Activated CD8-positive, alpha-beta T cell treated with anti-CD3 and anti-CD28 coated beads, Interleukin-2, amount 10 ng/mL, durations not matched to agents 7 days and 5 days (primary cell): Measurements from ENCODE around the gene CEP68. TPM values are rescaled to one million over a fixed set of nuclear protein-coding genes. Genes with fewer than 3 reads are reported as not detected.
A peak's percentile ranks its signal among the peaks of the same experiment; 100 is the strongest.
"Not testable (repeated sequence)": the region's sequence is repeated elsewhere in the genome, so short reads cannot be mapped to it uniquely, and the experiment has no call there.

ENCODE experiments used
- ATAC-seq: fragments of 150-1000 bp; cut with Tn5 transposase; one replicate; pipeline ENCODE4 v1.10.0; 2021; ENCODE audit warnings: moderate library complexity
- CTCF ChIA-PET: fragments of 350-600 bp; sonication (Branson Sonifier 250); formaldehyde crosslinking; loops from one replicate; lab custom pipeline; 2021; ENCODE audit warnings: antibody characterized with exemption; lab: Charles Lee
- POLR2A ChIA-PET: fragments of 350-600 bp; sonication (Branson Sonifier 250); formaldehyde crosslinking; loops from one replicate; lab custom pipeline; 2021; ENCODE audit warnings: antibody characterized with exemption; lab: Charles Lee
- DNase-seq: peaks from one replicate; pipeline ENCODE4 v3.0.0-alpha.2; 2020
- H3K27ac Mint-ChIP-seq: one replicate; pipeline ENCODE4 v1.8.0; 2021; ENCODE audit warnings: mild to moderate bottlenecking, mixed read lengths
- H3K27me3 Mint-ChIP-seq: one replicate; pipeline ENCODE4 v1.8.0; 2021; ENCODE audit warnings: low read depth, mixed read lengths
- H3K36me3 Mint-ChIP-seq: one replicate; pipeline ENCODE4 v1.8.0; 2021; ENCODE audit warnings: low read depth, mixed read lengths
- H3K4me1 Mint-ChIP-seq: one replicate; pipeline ENCODE4 v1.8.0; 2021; ENCODE audit warnings: low read depth, mixed read lengths
- H3K4me3 Mint-ChIP-seq: one replicate; pipeline ENCODE4 v1.8.0; 2021; ENCODE audit warnings: mild to moderate bottlenecking, mixed read lengths
- H3K9me3 Mint-ChIP-seq: one replicate; pipeline ENCODE4 v1.8.0; 2022; ENCODE audit warnings: mixed read lengths; ENCODE audit not compliant: insufficient read depth
- total RNA-seq, 2 experiments: library from RNA; stranded (reverse); gene quantifications; one replicate each; pipeline ENCODE4 v1.2.3, GENCODE V29; 2021

CEP68 gene
- total RNA-seq, 2 experiments from 2014 or later, result 8.1 to 9.7 TPM

DNA sequence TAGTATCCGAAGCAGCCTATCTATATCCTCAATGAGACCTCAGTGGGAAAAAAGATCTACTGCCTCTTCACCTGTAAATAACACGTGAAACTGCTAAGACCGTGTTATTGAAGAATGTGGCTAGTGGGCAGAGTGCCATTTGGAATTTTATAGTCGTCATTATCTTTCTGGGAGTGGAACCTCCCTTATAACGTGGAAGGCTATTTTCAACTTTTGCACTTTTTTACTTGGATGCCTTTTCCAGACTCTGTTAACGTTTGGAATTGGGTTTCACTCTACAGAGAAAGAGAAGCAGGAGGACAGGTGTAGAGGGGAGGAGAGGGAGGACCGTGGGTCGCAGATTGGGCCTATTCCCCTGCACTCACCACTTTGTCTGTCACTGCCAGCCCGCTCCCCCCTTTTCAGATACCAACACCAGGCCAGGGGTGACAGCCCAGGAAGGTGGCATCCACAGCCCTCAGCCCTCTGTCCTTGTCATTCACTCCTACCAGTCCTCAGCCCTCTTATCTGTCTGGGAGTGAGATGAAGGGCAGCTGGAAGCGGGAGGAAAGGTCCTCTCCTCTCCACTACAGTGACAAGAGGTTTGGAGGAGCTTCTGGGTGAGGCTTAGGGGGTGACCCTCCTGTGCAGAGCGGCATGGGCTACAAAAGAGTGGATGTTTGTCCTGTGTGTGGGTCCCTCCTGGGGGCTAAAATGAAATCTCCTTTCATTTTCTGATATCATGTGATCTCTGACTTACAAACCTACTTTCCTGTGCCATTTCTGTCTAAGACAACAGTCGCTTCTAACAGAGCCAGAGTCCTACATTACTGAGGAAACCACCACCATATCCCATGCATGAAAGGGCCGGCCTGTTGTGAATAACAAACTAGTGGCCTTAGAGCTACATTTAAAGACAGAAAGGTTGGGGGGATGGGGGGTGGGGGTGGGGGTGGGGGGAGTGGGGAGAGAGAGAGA, 23.9 kb upstream of the CEP68 start:
- Mint-ChIP-seq H3K4me3 (no peak overlapping the region), H3K27me3 (no peaks in the 10 kb centered on the region), H3K36me3 (no peaks in the 10 kb centered on the region), H3K4me1 (peaks cover 23% of the 10 kb centered on the region), H3K27ac (peak overlapping the region; percentile 10), H3K9me3 (no peaks in the 10 kb centered on the region)
- ChIA-PET POLR2A (no interaction called here), CTCF (interaction anchor here (0.8 to 14.8 kb wide), 6 partner anchors 10 to 116 kb away, joined by 3 to 169 read pairs (median 3); no protein-coding TSS in a partner anchor)
- no peak for ATAC-seq
- DNase-seq, result no peak

DNA sequence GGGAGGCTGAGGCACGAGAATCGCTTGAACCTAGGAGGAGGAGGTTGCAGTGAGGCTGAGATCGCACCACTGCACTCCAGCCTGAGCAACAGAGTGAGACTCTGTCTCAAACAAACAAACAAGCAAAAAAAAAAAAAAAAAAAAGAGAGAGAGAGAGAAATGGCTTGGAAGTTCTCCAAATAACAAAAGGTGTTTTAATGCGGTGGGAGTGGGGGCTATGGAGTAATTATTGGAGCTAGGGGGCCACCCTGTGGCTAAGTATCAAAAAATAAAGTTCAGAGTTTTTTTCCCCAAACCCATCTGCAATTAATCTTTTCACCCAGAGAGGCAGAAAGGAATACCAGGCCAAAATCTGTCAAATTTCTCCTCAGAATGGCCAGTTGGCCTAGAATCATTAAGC, 23.0 kb upstream of the CEP68 start:
- Mint-ChIP-seq H3K36me3 (no peaks in the 10 kb centered on the region), H3K4me1 (peaks cover 23% of the 10 kb centered on the region), H3K4me3 (no peak overlapping the region), H3K9me3 (no peaks in the 10 kb centered on the region), H3K27me3 (no peaks in the 10 kb centered on the region), H3K27ac (no peak overlapping the region)
- peak; percentile 32 for DNase-seq
- ChIA-PET POLR2A (no interaction called here), CTCF (interaction anchor here (0.8 to 14.8 kb wide), 6 partner anchors 10 to 116 kb away, joined by 3 to 169 read pairs (median 3); no protein-coding TSS in a partner anchor)
- no peak for ATAC-seq

DNA sequence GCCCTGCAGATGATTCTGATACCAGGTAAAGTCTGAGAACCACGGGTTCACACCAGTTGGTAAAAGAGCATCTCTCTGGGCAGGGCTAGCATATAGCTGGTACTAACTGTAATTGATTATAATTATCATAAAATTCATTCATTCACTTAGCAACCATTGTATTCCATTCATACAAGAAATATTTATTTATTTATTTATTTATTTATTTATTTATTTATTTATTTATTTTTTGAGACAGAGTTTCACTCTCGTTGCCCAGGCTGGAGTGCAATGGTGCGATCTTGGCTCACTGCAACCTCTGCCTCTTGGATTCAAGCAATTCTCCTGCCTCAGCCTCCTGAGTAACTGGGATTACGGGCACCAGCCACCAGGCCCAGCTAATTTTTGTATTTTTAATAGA, 22.5 kb upstream of the CEP68 start:
- POLR2A ChIA-PET, H3K27ac Mint-ChIP-seq, H3K36me3 Mint-ChIP-seq, H3K9me3 Mint-ChIP-seq, DNase-seq, ATAC-seq, H3K4me3 Mint-ChIP-seq, H3K27me3 Mint-ChIP-seq: not testable (repeated sequence)
- CTCF ChIA-PET, result interaction anchor here (1.0 to 14.8 kb wide), 5 partner anchors 10 to 117 kb away, joined by 3 to 169 read pairs (median 3); no protein-coding TSS in a partner anchor
- H3K4me1 Mint-ChIP-seq, result peaks cover 23% of the 10 kb centered on the region

DNA sequence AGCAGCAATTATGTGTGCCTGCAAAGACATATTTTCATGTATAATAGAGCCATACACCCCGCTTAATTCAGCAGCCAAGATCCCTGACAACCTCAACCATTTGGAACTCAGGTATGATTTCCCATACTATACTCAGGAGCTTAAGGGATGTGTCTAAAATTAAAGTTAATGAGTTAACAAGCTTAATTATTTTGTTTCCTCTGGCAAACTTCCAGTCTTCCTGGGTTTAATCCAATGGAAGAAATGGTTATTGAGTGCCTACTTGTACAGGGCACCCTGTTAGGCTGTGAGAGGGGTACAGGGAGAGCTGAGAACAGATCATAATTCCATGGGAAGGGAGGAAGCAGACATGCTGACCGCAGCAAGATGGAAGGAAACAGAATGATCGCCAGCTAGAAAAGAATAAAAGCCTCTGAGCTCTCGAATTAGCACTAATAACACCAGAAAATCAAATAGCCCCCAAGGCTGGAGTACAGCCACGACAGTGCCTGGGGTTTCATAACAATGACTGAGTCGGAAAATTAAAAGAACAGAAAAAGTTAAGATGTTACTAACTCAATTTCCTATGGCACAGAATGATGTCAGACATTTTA, 20.8 kb upstream of the CEP68 start:
- Mint-ChIP-seq H3K27me3 (no peaks in the 10 kb centered on the region), H3K27ac (no peak overlapping the region)

DNA sequence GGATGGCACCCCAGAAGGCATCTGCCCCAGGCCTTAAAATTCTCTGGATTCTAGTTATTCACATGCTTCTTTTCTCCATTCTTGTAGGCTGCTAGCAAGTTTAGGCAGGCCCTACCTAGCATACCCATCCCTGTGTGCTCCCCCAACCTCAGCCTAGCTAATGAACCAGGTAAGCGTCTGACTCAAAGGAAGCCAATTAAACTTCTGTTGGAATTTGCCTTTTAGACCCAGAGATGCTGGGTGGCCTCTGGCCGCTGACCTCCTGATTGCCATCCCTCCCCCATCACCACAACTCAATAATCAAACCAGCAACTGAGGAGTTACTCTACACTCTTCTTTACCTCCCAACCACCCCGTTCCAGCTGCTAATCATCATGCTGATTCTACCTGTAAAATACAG, 19.0 kb upstream of the CEP68 start:
- H3K9me3 Mint-ChIP-seq, result no peaks in the 10 kb centered on the region
- ATAC-seq (no peak), DNase-seq (no peak)
- H3K4me1 Mint-ChIP-seq, result peaks cover 16% of the 10 kb centered on the region
- ChIA-PET POLR2A (no interaction called here), CTCF (interaction anchor here (14.8 kb wide), 1 partner anchor 120 kb away, joined by 169 read pairs; no protein-coding TSS in a partner anchor)
- H3K36me3 Mint-ChIP-seq, result peaks cover 3% of the 10 kb centered on the region
- no peaks in the 10 kb centered on the region for H3K27me3 Mint-ChIP-seq
- H3K4me3 Mint-ChIP-seq, result no peak overlapping the region
- H3K27ac Mint-ChIP-seq, result no peak overlapping the region

More for the DNA sequence above, 20.8 kb upstream of the CEP68 start:
- ChIA-PET POLR2A (interaction anchor here (0.6 kb wide), 1 partner anchor 22 kb away, joined by 3 read pairs; no protein-coding TSS in a partner anchor), CTCF (interaction anchor here (0.9 to 14.8 kb wide), 3 partner anchors 47 to 451 kb away, joined by 4 to 169 read pairs (median 4); no protein-coding TSS in a partner anchor)
- ATAC-seq (no peak), DNase-seq (no peak)
- Mint-ChIP-seq H3K36me3 (no peaks in the 10 kb centered on the region), H3K4me3 (no peak overlapping the region), H3K9me3 (no peaks in the 10 kb centered on the region), H3K4me1 (peaks cover 30% of the 10 kb centered on the region)

DNA sequence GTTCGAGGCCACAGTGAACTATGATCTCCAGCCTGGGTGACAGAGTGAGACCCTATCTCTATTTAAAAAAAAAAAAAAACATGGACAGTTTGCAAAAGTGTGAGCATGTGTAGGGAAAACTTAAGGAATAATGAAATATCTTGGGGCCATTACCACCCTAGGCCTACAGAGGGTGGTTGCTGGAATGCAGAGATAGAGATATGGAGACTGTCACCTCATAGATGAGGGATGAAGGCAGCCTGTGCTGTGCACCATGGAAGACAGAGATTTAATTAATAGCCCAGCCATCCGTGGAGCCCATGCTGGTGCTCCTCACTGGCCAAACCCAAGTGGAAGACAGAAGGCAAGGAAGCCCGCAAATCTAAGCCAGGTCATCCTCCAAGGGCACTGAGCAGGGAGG, 16.6 kb upstream of the CEP68 start:
- Mint-ChIP-seq H3K36me3 (peaks cover 18% of the 10 kb centered on the region), H3K27ac (no peak overlapping the region), H3K4me3 (no peak overlapping the region), H3K9me3 (peaks cover 15% of the 10 kb centered on the region), H3K4me1 (peaks cover 16% of the 10 kb centered on the region), H3K27me3 (no peaks in the 10 kb centered on the region)
- CTCF ChIA-PET, result interaction anchor here (1.0 to 14.8 kb wide), 7 partner anchors 9 to 123 kb away, joined by 3 to 169 read pairs (median 4); partner anchors contain the start of gene SLC1A4
- POLR2A ChIA-PET, result no interaction called here
- ATAC-seq (no peak), DNase-seq (no peak)

DNA sequence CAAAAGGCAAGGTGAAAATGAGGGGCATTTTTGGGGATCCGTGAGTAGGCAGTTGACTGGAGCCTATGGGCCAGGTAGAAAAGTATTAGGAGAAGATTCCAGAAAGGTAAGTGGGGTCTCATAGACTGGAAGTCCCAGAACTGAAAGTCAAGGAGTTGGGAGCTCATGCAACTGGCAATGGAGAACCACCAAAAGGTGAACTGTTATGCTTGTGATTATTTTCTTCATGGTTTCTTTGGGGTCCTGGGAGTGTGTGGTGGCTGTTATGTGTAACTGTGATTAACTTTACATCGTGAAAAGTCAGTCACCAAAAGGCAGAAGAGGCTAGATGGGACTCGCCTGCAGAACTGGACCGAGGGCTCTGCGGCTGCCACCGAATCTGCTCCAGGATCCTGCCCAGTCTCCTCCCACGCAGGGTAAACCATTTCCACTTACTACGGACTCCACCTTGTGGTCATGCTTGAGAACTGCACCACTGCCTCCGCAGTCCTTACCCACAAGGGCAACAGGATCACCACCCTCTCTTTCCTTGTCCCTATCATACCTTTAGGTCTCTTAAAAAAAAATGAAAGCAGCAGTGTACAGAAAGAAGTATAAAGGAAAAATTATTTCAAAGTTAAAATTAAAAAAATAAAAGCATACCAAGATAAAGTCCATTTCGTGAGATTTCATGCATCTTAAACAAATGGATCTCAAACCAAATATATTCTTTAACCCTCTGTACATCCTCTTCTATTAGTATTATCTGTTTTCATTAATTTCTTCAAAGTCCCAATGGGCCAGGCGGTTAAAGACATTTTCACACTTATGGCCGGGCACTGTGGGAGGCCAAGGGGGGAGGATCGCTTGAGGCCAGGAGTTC, 15.6 kb upstream of the CEP68 start:
- peak; percentile 94 for ATAC-seq
- peaks cover 23% of the 10 kb centered on the region for H3K36me3 Mint-ChIP-seq
- peak; percentile 87 for DNase-seq
- CTCF ChIA-PET, result interaction anchor here (0.6 to 14.8 kb wide), 13 partner anchors 10 to 124 kb away, joined by 3 to 169 read pairs (median 4); partner anchors contain the start of genes CEP68 and SLC1A4
- POLR2A ChIA-PET, result interaction anchor here (0.5 kb wide), 1 partner anchor 94 kb away, joined by 4 read pairs; no protein-coding TSS in a partner anchor
- peaks cover 17% of the 10 kb centered on the region for H3K9me3 Mint-ChIP-seq
- H3K4me3 Mint-ChIP-seq, result peak overlapping the region; percentile 50
- peaks cover 16% of the 10 kb centered on the region for H3K4me1 Mint-ChIP-seq
- H3K27ac Mint-ChIP-seq, result no peak overlapping the region
- no peaks in the 10 kb centered on the region for H3K27me3 Mint-ChIP-seq

DNA sequence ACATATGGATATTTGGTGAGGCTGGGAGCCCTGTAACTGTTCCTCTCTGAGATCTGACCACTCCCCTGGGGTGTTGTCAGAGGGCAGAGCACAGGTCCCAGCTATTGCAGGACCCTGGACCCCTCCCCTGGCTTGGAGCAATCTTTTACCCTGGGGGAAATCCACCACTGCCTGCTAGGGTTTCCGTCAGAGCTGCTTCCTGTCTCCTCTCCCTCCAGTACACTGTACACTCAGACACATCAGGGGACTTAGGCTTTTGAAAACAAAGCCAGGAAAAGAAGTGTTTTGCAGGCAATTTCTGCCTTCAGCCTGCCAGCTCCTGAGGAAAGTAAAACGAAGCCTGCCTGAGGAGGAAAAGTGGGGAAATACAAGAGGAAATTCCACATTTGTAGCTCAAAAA, 13.2 kb upstream of the CEP68 start:
- Mint-ChIP-seq H3K4me1 (peaks cover 16% of the 10 kb centered on the region), H3K27ac (no peak overlapping the region), H3K27me3 (no peaks in the 10 kb centered on the region), H3K36me3 (peaks cover 25% of the 10 kb centered on the region), H3K9me3 (peaks cover 17% of the 10 kb centered on the region), H3K4me3 (no peak overlapping the region)
- DNase-seq (no peak), ATAC-seq (no peak)
- CTCF ChIA-PET, result interaction anchor here (0.8 to 14.8 kb wide), 5 partner anchors 10 to 126 kb away, joined by 3 to 169 read pairs (median 5); partner anchors contain the start of gene CEP68
- POLR2A ChIA-PET, result interaction anchor here (1.3 to 1.8 kb wide), 3 partner anchors 10 to 25 kb away, joined by 3 to 4 read pairs (median 4); partner anchors contain the start of gene CEP68

DNA sequence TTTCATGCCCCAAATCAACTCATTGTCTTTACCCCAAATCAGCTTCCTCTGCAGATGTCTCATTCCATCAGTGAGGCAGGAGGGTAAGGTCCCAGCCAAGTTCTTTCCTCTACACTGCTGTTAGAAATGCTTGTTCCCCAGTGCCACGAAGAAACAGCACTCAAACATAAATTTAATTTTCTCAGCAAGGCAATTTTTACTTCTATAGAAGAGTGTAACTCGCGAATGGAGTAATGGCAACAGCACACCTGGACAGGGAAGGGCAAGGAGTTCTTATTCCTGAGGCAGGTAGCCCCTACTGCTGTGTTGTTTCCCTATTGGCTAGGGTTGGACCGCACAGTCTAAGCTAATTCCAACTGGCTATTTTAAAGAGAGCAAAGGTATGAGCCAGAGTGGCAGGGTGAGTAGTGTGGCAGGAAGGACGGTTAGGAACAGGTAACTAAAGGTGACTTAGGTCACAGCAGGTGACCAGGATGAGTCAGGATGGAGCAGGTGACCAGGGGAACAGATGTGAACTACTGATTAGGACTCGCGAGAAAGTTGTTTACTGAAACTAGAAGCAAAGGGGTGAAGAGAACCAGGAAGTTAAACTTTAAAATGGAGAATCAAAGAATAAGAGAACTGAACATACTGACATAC, 12.0 kb upstream of the CEP68 start:
- H3K27me3 Mint-ChIP-seq, result no peaks in the 10 kb centered on the region
- peaks cover 16% of the 10 kb centered on the region for H3K4me1 Mint-ChIP-seq
- peaks cover 17% of the 10 kb centered on the region for H3K9me3 Mint-ChIP-seq
- no peak for DNase-seq
- ChIA-PET CTCF (interaction anchor here (0.9 to 14.8 kb wide), 5 partner anchors 10 to 128 kb away, joined by 3 to 169 read pairs (median 5); partner anchors contain the start of gene CEP68), POLR2A (interaction anchor here (1.6 to 1.8 kb wide), 2 partner anchors 9 to 24 kb away, joined by 4 read pairs; no protein-coding TSS in a partner anchor)
- H3K36me3 Mint-ChIP-seq, result peaks cover 33% of the 10 kb centered on the region
- ATAC-seq, result no peak
- H3K4me3 Mint-ChIP-seq, result no peak overlapping the region
- H3K27ac Mint-ChIP-seq, result no peak overlapping the region

DNA sequence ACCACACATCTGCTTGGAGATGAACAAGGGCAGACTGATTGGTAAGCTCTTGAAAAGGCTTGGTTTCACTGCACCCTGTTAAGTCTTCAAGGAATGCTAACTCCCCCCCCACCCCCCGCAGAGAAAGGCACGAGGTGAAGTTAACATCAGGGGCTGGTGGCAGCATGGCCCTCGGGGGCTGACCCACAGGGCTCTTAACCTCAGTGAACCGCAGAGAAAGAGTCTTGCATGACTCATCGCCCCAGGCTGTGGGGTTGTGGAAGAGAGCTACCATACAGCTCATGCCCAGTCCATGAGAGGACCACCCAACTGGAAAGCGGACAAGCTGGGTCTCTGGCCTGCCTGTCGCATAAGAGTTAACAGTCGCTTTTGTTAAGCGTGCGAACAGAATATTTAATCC, 10.6 kb upstream of the CEP68 start:
- H3K9me3 Mint-ChIP-seq, result peaks cover 17% of the 10 kb centered on the region
- H3K27ac Mint-ChIP-seq, result no peak overlapping the region
- no peak for DNase-seq
- peaks cover 33% of the 10 kb centered on the region for H3K36me3 Mint-ChIP-seq
- no peak overlapping the region for H3K4me3 Mint-ChIP-seq
- POLR2A ChIA-PET, result interaction anchor here (1.0 kb wide), 1 partner anchor 39 kb away, joined by 3 read pairs; no protein-coding TSS in a partner anchor
- H3K4me1 Mint-ChIP-seq, result peaks cover 7% of the 10 kb centered on the region
- ATAC-seq, result no peak
- CTCF ChIA-PET, result interaction anchor here (2.3 kb wide), 1 partner anchor 128 kb away, joined by 8 read pairs; no protein-coding TSS in a partner anchor
- no peaks in the 10 kb centered on the region for H3K27me3 Mint-ChIP-seq
